Nucleus accumbens (tissue), 56 donors: ENCODE measurements around the gene SPSB3.
A peak's percentile ranks its signal among the peaks of the same experiment; 100 is the strongest.

ENCODE experiments used
- DNase-seq, 56 donors: peaks; one replicate each; lab custom pipeline; 2025; lab: John Stamatoyannopoulos, UW

SPSB3 gene

DNA sequence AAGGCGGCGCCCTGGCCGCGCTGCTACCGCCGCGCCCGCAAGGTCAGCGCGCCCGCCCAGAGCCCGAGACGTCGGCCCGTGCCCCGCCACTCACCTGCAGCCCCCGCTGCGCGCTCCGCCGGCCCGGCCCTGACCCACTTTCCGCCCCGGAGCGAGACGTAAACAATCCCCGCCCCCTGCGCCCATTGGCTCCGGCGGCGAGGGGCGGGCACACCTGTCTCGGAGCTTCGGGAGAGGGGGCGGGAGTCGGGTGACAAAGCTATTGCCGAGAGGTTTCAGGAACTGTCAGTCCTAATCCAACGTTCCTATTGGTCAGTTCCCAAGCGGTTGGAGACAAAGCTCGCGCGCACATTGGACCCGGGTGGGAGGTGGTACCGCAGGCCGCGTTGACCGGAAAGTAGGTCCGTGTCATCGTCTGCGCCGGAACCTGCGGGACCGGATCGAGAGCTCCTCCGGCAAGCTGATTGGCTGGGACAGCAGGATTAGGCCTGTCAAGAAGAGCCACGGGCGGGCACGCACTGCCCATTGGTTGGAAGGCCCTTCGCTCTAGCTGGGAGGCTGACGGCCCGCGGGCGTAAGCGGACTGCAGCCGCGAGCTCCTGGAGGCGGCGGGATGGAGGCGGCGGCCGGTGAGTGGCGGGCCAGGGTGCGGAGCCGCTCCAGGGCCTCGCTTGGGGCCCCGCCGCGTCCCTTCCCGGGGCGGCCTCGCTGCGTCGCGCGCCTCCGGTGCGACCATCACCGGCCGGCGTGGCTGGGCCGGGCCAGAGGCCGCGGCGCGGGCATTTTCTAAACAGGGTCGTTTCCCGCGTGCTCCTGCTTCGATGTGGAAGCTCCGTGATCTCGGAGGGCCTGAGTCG, at the start of gene SPSB3, which contains the start of gene NUBP2:
TSS of gene SPSB3 (minus strand) at position 164 of the 857 bp plus-strand sequence. CDS start 1,088 bp downstream, outside the sequence.
TSS of gene NUBP2 (plus strand) at position 553 of the 857 bp plus-strand sequence. CDS start at position 614, 61 bp downstream.
- peak; percentile 90 to 100 (median 100) for DNase-seq

DNA sequence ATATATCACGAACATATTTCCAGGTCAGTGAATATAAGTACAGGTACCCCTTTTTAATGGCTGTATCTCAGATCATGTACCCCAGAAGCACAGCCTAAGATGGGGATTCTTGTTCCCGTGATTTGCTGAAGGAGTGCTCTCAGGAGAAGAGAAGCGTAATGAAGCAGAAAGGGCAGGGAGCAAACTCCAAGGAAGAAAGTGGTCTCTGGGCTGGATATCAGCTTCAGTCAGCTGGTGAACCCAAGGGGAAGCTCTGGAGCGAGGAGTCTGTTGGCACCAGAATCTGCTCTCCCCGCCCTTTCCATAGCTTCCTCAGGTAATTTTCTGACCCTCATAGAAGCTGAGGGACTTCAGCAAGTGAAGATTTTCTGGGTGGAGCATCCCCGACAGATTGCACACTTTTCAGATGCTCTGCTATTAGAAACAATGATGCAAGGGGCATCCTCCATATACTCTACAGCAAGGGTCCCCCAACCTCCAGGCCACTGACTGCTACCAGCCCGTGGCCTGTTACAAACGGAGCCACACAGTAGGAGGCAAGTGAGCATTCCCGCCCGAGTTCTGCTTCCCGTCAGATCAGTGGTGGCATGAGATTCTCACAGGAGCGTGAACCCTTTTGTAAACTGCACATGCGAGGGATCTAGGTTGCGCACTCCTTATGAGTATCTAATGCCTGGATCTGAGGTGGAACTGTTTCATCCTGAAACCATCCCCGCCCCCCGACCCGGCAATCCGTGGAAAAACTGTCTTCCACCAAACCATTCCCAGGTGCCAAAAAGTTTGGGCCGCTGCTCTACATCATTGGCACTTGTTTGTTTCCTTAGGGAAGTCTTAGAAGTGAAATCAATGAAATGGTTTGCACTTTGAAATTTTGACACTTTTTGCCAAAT, 49.1 kb upstream of the SPSB3 start:
- no peak for DNase-seq

DNA sequence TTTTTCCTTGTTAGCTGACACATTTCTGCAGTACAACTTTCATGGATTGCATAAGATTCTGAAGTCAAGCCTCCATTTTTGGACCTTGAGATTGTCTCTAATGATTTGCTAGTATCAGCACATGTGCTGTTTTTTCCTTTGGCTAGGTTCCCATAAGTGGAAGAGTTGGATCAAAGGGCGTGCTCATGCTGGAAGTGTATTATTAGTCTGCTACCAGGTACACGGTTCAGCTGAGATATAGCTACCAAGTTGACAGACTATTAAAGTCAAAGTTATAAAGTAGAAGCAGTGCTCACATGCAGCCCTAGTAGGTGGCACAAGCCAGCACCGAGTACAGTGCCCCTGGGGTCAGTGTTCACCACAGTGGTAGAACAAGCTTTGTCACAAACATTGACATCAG, 47.8 kb upstream of the SPSB3 start:
- no peak for DNase-seq

DNA sequence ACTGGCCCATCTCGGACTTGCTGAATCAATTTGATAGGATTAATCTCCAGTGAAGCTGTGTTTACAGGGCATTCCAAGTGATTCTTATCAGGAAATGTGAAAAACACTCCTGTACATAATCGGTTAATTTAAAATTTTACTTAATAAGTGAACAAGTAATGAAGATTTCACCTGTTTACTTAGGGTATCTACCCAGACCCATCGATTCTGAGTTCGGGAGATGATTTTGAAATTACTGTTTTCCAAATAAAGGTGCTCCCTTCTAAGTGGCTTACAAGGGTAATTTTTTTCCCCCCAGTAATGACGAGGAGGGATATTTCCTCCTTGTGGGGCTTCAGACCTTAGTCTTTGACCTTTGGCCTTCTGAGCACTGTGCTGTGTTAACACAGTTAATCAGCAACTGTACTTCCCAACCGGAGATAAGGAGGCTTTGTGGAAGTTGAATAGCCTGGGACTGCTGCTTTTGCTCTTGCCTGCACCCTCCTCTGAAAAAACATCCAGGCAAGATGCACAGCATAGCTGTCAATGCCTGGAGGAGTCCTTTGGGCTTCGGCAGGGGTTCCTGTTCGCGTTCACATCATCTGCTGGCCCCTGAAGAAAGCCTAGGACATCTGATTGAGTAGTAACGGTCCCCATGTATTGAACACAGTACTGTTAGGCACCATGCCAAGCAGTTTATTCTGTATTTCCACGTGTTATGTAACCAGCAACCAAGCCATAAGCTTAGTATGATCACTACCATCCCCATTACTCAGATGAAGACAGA, 46.5 kb upstream of the SPSB3 start:
- no peak for DNase-seq

DNA sequence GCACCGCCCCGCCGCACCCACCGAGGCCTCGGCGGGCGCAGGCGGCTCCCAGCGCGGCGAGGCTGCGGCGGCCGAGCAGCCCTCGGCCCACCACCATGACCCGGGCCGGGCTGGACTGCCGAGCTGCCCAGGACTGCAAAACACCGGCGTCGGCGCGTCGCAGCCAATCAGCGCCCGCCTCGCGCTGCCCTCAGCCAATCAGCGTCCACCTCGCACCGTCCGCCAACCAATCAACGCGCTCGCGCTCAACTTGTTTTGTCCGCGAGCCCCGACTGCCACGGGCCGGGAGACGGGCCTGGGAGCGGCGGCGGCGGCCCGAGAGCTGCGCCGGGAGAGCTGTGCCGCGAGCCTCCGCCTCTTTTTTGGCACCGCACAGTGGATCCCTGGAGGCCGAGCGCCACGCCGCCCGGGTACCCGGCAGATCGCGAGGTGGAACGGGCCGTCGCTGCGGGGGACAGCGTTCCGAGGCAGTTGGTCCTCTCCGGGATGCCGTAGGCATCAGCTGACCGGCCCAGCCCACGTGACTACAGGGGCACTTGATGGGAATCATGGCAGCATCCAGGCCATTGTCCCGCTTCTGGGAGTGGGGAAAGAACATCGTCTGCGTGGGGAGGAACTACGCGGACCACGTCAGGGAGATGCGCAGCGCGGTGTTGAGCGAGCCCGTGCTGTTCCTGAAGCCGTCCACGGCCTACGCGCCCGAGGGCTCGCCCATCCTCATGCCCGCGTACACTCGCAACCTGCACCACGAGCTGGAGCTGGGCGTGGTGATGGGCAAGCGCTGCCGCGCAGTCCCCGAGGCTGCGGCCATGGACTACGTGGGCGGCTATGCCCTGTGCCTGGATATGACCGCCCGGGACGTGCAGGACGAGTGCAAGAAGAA, 44.6 kb upstream of the SPSB3 start, which contains the start of the genes FAHD1 and HAGH:
TSS of gene FAHD1 (plus strand) at position 516 of the 883 bp plus-strand sequence. CDS start at position 549, 33 bp downstream.
TSS of gene HAGH (minus strand) at position 135 of the 883 bp plus-strand sequence. CDS start at position 97, 38 bp downstream.
- DNase-seq: peak in 55 of 56 donors; percentile 41 to 99 (median 92)

DNA sequence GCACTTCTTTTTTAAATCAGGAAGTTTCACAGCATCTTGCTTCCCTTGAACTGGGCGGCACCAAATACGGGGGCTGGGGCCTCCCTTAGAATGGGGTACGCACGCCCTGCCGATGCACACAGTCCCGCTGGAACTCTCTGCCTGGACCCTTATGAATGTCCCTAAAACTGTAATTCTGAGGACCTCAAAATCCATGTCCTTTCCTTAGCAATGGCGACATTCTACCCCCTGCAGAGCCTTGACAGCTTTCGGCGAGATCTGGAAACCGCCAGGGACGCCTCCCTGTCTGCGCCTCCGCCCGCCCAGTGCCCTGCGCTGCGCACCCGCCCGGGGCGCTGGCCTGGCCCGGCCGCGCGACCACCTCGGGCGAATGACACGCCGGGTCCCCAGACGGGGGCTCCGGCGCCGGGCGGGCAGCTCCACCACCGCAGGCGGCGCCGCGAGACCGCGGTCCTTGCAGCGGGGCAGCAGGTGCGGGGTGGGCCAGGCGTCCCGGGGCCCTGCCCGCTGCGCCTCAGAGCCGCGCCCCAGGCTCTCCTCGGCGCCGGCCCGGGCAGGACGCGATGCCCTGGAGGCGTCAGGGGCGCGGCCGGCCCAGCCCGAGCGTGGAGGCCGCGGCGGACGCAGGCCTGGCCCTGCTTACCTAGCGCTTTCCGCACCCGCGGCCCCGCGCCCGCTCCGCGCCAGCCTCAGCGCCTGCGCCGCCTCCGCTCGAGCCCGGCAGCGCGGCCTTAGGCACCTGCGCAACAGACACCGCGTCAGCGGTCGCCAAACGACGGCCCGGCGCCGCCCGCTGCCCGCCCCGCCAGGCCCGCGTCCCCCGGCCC, 43.7 kb upstream of the SPSB3 start:
- DNase-seq: peak in 9 of 56 donors; percentile 33 to 68 (median 54)

DNA sequence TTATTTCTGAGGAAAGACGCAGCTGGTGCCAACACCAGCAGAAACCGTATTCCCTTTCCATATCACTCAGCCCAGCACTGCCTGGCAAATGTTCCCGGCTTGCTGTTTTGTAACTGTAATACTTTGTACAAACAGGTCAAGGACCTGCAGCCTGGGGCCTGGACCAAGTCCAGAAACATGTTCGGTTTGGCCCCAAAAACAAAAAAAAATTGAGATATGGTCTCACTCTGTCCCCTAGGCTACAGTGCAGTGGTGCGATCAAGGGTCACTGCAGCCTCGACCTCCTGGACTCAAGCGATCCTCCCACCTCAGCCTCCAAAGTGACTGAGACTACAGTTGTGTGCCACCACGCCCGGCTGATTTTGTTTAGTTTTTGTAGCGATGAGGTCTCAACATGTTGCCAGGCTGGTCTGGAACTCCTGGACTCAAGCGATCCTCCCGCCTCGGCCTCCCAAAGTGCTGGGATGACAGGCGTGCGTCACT, 43.1 kb upstream of the SPSB3 start:
- DNase-seq: no peak

DNA sequence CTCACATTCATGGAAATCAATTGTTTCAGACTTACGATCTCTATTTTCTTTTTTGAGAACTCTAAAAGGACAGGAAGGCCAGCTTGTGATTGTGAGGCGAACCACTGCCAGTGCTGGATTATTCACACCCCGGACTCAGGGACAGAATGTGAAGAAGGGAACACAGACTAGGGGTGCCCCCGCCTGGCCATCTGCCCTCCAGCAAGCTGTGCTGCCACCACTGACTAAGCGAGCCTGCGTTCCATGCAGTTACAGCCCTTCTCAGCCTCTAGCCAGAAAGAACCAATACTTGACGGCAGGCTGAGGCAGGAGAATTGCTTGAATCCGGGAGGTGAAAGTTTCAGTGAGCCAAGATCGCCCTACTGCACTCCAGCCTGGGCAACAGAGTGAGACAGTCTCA, 41.5 kb upstream of the SPSB3 start:
- peak in 12 of 56 donors; percentile 0 to 29 (median 14) for DNase-seq

DNA sequence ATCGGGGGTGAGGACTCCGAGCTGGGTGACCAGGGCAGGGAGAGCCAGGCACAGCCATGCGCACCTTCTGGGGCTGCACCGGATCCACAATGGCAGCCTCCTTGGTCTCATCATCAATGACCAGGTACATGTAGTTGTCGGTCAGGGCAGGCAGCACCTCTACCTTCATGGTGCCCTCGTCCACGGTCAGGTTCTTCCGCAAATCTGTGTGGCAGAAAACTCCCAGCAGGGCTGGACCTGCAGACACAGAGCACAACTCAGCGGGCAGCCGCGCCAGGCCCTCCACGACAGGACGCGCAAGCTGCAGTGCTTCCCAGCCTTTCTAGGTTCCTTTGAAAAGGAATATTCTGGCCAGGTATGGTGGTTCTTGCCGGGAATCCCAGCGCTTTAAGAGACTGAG, 40.4 kb upstream of the SPSB3 start:
- no peak for DNase-seq

DNA sequence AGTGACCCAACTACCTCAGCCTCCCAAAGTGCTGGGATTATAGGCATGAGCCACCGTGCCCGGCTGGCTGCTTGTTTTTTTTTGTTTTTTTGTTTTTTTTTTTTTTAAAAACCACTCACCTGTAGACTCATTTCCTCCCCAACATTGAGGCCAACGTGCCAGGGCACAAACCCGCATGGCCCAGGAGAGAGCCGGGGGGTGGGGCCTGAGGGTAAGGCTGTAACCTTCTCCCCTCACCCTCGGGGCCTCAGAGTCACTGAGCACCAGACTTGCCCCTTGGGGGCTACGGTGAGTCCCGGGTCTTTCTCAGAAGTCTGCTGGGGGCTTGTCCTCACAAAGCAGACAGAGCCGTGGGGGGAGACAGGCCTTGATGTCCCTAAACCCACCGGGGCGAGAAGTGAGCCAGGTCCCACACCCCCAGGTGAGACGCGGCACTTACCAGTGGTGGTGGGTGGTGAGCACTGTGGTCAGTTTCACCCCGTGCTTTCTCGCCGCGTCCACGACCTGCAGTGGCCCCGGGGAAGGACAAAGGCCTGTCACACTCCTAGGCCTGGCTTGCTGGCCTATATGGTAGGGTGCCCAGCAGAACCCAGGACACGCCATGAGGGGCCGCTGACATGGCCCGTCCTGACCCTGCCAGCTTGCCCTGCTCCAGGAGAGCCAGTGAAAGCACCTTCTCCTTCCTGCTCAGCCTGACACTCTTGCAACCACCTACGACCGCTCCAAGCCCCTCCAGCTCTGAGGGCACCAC, 39.7 kb upstream of the SPSB3 start:
- no peak for DNase-seq

DNA sequence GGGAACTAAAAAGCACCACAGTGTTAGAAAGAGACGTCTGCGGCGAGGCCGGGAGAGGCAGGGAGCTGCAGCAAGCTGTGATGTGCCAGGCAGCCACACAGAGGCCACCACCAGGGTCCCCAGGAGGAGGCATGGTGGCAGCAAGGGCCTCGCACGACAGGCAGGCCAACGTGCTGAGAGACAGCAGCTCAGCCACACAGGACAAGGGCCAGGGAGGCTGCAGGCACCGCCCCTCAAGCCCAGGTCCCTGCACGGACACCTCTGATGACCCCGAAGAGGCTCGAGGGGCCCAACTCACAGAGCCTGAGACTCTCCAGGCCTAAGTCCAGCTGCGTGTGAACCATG, 38.5 kb upstream of the SPSB3 start:
- no peak for DNase-seq

DNA sequence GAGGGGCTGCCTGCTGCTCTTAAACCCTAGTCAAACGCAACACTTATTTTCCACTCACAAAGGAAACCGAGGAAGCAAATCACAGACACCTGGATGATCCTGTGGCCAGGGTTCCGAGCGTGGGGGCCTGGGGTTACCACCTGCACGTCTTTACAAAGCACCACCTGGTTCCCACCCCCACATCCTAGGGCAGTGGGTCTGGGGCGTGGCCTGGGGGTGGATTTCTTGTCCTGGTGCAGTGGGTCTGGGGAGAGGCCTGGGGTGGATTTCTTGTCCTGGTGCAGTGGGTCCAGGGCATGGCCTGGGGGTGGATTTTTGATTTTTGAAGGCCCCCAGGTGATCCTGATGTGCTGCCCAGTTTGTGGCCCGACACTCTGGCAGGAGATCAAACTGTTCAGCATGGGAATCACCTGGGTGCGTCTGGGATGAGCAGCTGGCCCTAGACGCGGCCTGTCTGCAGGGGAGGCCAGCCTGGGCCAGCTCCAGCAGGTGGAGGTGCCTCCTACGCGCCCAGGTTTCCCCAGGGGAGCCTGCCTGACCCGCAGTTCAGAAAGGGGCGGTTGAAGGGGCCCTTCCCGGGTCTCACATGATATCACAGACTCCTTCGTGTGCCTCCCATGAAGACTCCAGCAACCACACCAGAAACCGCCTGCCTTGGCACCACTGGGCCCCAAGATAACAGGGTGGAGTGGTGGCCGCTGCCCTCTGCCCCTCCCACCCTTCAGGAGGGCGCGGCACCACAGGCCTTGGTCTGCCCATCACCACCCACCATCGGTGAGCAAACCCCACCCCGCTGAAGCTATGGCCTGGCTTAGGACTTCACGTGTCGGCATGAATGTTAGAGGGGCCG, 38.0 kb upstream of the SPSB3 start:
- DNase-seq: no peak

DNA sequence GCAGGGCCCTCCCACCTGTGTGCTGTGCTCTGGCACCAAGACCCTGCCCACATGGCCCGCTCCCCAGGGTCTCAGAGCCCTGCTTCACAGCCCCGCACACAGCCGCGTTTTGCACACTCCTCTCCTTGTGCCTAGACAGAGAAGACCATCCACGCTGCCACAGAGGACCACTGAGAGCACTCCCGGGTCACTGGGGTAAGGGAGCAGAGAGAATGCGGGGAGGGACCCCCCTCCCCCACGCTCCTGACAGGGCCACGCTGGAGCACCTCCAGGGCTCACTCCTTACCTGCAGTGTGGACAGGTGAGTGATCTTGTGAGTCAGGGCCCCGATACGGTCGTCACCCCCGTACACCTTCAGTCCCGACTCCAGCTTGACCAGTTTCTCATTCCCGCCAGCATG, 37.2 kb upstream of the SPSB3 start:
- DNase-seq: no peak

DNA sequence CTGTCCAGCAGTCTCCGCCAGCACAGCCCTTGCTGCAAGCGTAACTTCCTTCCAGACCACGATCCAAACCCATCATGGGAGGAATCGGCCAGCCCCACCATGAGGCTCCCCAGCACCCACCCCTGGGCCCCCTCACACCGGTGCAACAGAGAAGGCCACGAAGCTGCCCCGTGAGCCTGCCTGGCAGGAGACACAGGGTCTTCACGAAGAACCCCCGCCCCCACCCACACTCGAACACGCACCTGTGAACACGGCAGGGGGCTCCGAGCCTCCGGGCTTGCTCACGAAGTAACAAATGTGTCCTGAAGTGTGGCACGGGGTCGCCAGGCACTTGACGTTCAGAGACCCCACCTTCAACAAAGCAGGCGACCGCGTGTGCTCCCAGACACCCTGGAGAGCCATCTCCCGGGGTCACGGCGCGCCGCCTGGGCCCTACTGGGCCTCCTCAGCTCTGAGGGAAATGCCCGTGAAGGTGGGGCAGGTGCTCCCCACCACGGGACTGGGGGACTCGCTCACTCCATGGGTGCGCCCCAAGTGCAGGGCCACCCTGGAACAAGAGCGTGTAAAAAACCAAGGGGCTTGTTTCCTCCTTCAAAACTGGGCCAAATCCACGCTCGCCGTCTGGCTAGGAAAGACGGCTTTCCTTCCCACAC, 36.6 kb upstream of the SPSB3 start:
- DNase-seq: no peak

DNA sequence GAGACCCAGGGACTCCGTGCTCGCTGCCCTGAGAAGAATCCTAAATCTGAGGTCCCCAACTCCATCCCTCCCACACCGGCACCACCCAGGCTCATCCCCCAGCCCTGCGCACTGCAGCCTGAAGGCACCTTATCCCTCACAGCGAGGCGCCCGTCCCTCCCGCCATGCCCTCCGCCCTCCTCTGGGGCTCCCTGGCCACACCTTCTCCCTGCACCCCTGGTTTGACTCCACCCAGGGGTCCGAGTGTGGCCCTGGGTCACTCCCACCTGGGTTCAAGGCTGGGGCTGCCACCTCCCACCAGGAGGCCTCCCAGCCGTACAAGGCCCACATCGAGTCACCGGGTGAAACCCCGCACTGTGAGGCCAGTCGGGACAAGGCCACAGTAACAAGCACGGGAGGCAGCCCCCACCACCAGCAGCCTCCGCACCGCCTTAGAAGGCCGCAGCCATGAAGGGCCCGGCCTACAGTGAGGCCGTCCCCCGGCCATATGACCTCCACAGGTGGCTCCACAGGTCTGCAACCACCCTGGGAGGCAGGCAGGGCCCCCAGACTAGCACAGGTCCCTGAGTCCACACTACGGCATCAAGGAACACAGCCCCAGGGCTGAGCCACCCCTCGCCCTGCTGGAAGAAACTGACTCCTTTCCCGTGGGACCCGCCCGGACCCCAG, 36.0 kb upstream of the SPSB3 start:
- DNase-seq: no peak
